Activated T-cell treated with anti-CD3 and anti-CD28 coated beads, Interleukin-2, amount 50 U/mL, for 48 hours (primary cell): ENCODE results near the gene ANKRD44.

ENCODE experiments used
- DNase-seq, 2 experiments: peaks; one replicate each; pipeline ENCODE4 v3.0.0-alpha.2; 2020

ANKRD44 gene

DNA sequence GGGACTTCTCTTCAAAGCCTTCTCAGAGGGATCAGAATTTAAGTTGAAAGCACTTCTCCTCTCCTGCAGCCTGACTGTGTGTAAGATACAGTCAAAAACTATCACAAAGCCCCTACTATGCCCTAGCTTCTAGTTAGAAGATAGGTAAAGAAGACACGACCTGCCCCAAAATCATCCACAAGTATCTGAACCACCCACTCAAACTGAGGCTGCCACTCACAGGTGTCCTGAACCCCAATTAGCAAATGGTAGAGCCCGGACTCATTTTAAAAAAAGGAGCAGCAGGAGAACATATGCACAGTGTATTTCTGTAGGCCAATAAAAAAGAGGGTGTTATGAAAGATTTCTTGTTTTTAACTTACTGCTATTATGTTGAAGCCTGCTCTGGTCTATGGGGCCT is 74.4 kb downstream of the ANKRD44 start:
- DNase-seq, result no peak

GRCh38 chr2:197235711-197236110 is 74.9 kb downstream of the ANKRD44 start:
- no peak for DNase-seq

DNA sequence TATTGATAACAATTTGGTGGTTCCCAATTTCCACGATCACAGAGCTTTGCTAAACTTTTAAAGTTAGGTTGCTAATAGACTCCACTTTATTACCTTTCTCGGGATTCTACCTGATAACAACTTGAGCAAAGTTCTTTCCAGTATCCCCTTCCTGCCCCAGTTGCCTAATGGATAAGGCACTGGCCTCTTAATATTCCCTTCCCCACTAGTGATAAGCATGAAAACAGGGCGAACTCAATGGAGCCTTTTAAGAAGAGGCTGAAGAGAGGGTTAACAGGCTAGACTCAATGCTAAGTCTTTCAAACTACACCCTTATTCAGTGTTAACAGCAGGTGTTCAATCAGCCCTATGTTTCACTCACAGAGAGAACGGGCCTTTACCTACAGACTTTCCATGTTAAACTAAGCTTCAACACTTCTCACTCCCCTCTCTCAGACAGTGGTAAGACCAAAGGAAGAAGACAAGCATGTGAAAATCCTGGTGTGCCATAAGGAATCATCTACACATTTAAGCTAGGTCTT is 75.8 kb downstream of the ANKRD44 start:
- no peak for DNase-seq

DNA sequence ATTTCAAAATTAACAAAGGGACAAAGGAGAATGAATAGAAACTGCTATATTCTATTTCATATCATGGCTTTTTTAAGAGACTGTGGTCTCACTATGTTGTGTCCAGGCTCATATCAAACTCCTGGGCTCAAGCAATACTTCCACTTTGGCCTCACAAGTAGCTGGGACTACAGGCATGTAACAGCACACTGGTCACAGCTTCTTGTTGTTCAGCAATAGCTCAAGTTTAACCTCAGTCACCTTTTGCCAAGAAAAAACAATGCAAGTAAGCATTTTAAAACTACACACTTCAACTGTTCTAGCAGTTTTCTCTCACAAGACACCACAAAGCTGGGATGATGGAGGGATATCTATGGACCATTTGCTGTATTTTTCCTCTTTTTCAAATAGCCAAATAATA is 77.1 kb downstream of the ANKRD44 start:
- no peak for DNase-seq

DNA sequence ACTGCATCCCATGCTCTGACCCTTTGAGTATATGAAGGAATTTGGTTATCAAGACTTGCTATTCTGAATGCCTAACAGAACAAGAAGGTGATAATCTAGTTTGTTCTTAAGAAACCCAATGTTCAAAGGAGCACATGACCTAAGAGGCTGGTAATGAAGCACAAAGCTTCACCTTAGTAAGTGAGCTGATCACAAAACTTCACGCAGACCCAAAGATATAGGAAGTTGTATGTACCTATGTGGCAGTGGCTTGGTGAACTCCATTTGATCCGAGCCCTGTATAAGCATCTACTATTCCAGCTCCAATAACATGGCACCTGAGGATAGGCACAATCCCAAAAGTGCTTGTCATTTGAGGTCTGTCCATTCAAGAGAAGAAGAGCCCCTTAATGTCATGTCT is 78.6 kb downstream of the ANKRD44 start:
- DNase-seq, result no peak

- no peak for DNase-seq
Observed at GRCh38 chr2:197229509-197230443, 80.8 kb downstream of the ANKRD44 start.

- DNase-seq, result no peak
Observed at GRCh38 chr2:197223451-197223850, 87.1 kb downstream of the ANKRD44 start.

GRCh38 chr2:197219636-197220035 is 90.9 kb downstream of the ANKRD44 start:
- DNase-seq, result no peak

GRCh38 chr2:197217541-197217940 is 93.0 kb downstream of the ANKRD44 start:
- no peak for DNase-seq

- DNase-seq, result peak in 1 of 2 experiments; percentile 47
Observed at GRCh38 chr2:197216361-197216979, 94.1 kb downstream of the ANKRD44 start.

DNA sequence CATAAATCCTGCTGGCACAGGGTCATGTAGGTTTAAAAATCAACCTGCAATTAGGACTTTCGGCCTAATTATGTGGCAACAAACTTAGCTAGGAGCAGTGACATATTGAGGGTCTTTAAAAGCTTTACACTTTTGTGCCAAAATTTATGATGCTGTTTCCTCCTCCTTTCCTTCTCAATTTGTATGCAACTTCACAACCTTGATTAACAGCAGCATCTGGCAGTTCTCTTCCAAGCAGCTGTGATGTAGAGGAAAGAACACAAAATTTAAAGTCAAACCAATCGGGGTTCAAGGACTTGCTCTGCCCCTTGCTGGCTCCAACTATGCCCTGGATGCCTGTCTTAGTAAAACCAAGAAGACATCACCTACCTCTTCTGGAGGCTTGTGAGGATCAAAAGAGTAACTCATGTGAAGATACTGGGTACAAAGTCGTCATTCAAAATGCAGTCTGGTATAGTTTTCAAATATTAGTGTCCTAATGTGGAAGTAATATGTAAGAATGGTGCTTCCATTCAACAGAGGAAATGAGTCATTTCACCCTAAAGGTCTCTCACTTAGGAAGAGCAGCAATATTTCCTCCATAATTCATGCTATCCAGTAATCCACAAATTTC is 94.7 kb downstream of the ANKRD44 start:
- no peak for DNase-seq

DNA sequence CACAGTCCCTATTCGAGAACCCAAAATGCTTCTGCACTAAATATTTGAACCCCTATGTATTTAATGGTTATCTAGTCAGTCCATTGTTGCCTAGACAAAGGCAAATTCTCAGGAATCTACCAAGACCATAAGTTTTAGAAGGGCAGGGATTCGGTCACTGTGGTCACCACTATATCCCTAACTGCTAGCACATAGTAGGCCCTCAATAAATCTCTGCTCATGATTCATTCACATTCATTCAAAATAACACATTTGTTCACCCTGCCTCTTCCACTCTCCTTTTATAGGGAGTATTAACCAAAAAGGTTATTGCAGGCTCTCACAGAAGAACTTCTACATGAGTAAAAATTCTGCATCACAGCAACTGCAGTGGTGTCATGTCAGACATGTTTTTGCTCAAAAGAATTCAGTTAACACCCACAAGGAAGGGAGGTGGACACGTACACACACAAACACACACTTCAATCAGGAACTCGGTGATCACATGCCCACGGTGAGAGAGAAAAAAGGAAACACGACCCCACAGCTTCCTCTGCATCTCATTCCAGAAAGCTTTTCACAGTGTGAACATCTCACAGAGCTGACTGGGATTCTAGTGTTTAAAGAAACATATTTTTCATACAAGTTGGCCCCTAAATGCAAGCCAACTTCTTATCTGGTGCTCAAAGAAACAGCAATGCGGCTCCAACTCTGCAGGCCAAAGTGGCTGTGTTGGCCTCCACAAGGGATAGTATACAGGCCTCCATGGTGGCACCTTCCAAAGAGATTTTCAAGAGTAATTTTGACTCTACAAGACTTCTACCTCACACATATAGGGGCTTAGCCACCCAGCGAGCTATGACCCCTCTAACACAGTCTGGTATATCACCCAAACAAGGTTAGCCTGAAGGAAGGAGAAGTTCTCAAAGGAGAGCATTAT is 98.0 kb downstream of the ANKRD44 start:
- no peak for DNase-seq

- DNase-seq, result peak; percentile 63 to 65
Observed at GRCh38 chr2:197211881-197212342, 98.7 kb downstream of the ANKRD44 start.

DNA sequence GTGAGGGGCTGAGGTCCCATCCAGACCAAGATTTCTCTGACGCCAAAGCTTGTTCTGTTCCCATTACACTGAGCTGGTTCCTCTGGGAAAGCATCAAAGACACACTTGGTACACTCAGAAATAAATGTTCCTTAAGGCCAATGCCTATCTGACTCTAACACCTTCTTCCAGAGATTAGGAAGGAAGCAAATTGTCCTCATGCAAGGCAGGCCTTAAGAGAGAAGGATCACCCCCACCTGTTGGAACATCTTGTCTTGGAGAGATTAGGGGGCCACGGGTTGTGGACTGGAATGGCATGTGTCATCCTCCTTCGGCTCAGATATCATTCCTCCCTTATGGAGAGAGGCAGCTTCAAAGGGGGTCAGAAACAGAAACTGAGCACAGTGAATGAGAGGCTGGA is 100.2 kb downstream of the ANKRD44 start:
- DNase-seq, result no peak

GRCh38 chr2:197209742-197210408 is 100.7 kb downstream of the ANKRD44 start:
- peak; percentile 75 to 79 for DNase-seq

DNA sequence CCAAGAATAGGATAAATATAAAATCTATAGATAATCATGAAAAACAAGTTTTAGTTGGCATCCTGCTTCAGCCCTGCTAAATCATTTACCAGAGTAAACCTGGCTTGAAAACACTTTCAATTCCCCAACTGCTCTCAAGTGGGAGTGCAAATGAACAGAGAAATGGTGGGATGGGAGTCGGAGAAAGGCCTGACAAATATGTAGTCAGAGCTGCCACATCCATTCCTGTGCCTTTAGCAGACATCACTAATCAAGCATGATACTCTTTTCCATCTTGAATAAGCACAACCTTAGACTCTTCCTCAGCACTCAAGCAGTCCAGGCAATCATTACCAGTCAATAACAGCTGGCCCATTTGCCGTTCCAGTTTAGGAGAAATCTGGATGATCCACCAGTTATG is 101.3 kb downstream of the ANKRD44 start:
- DNase-seq, result no peak

DNA sequence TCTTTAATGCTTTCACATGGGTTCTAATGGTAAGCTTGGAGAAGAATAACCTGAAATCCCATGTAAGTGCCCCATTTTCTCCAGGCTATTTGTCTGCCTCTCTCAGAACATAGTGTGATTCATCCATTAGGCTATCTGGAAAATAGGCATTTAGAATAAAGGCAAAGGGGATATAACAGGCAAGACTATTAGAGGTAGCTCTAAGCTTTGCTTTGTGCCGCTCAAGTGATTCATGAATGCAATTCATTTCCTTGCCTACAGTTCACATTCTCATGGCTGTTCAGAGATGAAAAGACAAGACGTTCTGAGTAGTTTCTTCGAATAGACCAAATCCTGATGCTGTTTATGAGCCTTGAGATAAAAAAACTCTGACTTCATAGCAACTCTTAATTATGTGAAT is 101.7 kb downstream of the ANKRD44 start:
- DNase-seq, result no peak

DNA sequence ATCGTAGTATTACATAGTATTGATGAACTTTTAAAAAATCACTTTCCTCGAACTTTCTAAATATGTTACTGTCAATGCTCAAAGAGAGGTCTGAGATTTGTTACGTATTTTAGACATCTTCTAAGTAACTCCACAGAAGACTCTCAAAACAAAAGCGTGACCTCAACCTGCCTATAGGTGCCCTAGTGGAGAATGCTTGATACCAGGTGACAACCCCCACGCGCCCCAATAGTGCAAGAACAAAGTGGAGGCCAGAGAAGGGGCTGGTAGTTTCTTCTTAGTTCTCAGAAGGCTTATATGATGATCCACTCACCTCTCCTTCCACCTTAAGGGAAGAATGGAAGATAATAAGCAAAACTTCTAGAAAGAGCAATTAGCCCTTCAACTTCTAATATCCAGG is 102.6 kb downstream of the ANKRD44 start:
- peak in 1 of 2 experiments; percentile 45 for DNase-seq

DNA sequence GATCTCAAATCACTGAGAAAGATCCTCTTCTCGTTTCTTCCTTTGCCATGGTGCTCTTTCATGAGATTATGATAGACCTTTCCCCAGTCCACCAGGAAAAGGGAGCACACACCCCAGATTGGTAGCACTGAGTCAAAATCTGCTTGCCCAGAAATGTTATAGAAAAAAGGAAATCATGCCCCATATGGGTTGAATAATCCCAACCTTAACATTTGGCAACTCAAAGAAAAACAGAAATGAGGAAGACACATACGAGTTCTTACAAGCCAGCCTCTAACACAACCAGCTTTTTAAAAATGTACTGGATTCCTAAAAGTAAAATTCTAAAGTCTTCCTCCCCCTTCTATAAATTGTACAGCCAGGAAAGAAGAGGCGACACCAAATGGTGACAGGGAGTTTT is 103.0 kb downstream of the ANKRD44 start:
- DNase-seq, result no peak

DNA sequence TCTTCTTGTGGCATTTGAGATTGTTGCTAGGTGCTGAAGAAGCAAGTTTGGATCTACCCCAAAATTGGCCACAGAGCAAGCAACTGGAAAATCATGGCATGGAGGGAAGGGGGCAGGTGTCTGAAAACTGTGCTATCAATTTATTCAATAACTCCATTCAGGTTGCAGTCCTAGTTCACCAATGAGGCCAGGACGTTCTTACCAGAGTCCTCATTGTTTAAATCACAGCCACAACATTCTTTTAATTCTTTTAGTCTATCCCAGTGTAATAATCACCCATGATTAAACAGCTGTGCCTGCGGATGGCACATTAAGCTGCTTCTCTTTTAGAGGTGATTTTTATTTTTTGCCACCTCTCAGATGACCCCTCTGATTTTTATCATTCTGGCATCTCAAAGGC is 103.5 kb downstream of the ANKRD44 start:
- DNase-seq, result no peak

DNA sequence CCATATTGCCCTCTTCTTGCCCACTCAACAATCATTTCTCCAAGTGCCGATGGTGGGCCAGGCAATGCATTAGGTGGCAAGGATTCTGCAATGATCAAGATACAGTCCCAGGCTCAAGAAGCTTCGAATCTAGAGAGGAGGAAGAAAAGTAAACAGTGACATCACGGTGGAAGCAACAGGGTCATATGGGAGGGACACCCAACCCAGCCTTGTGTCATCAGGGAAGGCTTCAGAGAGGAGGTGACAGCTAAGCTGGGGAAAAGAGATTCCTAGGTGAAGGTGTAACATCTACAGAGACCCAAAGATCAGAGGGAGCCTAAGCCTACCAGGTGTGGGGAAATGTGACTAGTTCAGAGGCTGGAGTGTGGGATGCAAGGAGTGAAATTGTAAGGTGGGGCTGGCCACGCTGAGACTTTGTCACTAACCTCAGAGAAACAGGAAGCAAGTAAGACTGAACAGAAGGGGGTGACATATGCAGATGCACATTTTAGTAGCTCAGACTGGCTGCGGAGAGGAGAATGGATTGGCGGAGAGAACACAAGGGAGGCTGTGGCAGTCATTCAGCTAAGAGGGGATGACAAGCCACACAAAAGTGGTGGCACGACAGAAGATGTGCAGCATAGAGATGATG is 104.9 kb downstream of the ANKRD44 start:
- DNase-seq, result peak; percentile 76 to 77
